ENCODE results near the gene STRN3. TPM values are rescaled to one million over a fixed set of nuclear protein-coding genes. Genes with fewer than 3 reads are reported as not detected.
A peak's percentile ranks its signal among the peaks of the same experiment; 100 is the strongest.

STRN3 gene
- total RNA-seq, 1 donor from 2014 or later: 35.0 TPM

GRCh38 chr14:31025367-31026076 is 657 bp downstream of the STRN3 start, which contains the start of gene AP4S1:
TSS of gene AP4S1 (plus strand) at chr14:31025649. CDS start at chr14:31066197, 40,548 bp downstream.
- peak; percentile 47 for ATAC-seq
- Histone ChIP-seq H3K27ac (peak within 1 kb of the TSS; percentile 97), H3K4me1 (peaks cover 22% of the 10 kb centered on the region), H3K36me3 (no peaks in the 10 kb centered on the region), H3K9me3 (no peaks in the 10 kb centered on the region), H3K4me3 (peak within 1 kb of the TSS; percentile 78), H3K27me3 (no peaks in the 10 kb centered on the region)
- DNase-seq: peak; percentile 79
- intact Hi-C loops (cut with DNase I): loop anchor here (10.0 kb wide), 1 partner anchor 49 kb away; no protein-coding TSS in a partner anchor
- TF ChIP-seq, protein P1, sequence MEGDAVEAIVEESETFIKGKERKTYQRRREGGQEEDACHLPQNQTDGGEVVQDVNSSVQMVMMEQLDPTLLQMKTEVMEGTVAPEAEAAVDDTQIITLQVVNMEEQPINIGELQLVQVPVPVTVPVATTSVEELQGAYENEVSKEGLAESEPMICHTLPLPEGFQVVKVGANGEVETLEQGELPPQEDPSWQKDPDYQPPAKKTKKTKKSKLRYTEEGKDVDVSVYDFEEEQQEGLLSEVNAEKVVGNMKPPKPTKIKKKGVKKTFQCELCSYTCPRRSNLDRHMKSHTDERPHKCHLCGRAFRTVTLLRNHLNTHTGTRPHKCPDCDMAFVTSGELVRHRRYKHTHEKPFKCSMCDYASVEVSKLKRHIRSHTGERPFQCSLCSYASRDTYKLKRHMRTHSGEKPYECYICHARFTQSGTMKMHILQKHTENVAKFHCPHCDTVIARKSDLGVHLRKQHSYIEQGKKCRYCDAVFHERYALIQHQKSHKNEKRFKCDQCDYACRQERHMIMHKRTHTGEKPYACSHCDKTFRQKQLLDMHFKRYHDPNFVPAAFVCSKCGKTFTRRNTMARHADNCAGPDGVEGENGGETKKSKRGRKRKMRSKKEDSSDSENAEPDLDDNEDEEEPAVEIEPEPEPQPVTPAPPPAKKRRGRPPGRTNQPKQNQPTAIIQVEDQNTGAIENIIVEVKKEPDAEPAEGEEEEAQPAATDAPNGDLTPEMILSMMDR (IDR thresholded peaks at IDR 0.05): no peak

DNA sequence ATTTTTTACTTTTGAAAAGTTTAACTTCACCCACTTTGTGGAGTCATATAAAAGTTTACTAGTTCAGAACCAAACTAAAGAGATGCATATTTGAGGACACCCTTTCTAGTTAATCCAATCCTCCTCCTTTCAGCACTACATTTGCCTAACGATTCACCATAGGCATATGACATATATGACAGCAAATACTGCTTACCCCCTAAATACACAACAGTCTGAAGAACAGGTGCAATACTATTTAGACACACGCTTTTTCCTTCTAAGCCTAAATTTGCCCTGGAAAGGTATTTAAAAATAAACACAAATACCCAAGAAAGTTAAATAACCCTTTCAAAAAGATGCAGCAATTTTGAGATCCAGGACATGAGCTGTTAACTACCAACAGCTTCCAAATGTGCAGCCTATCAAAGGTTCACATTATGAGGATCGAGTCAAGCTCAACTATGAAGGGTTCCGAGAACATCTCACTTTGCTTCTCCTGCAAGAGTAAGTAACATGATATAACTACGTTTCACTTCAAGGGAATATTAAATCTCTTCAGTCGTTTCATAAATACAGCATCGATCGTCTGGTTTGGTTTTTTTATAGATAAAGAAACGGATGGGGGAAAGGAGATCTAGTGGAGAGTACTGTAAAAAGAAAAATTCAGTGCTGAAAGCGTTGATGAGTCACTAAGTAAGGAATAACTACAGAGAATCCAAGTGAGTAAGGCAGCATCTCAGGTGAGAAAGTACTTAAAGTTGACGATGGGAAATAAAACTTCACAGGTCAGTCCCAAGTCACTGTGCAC is 1.4 kb downstream of the STRN3 start:
- Histone ChIP-seq H3K4me3 (peak overlapping the region; percentile 78), H3K4me1 (peaks cover 22% of the 10 kb centered on the region), H3K9me3 (no peaks in the 10 kb centered on the region), H3K27ac (peak overlapping the region; percentile 97), H3K27me3 (no peaks in the 10 kb centered on the region), H3K36me3 (no peaks in the 10 kb centered on the region)
- DNase-seq (no peak), ATAC-seq (no peak)
- intact Hi-C loops (cut with DNase I): loop anchor here (10.0 kb wide), 1 partner anchor 50 kb away; no protein-coding TSS in a partner anchor
- TF ChIP-seq, protein P1 (IDR thresholded peaks at IDR 0.05): no peak

GRCh38 chr14:31024010-31024480 is 2.1 kb downstream of the STRN3 start:
- H3K4me3 ChIP-seq: peak overlapping the region; percentile 78

GRCh38 chr14:31022386-31022785 is 3.8 kb downstream of the STRN3 start:
- DNase-seq (no peak), ATAC-seq (no peak)
- Histone ChIP-seq H3K4me1 (peaks cover 20% of the 10 kb centered on the region), H3K36me3 (peaks cover 7% of the 10 kb centered on the region), H3K9me3 (no peaks in the 10 kb centered on the region), H3K4me3 (no peak overlapping the region), H3K27ac (no peak overlapping the region), H3K27me3 (no peaks in the 10 kb centered on the region)
- intact Hi-C loops (cut with DNase I): loop anchor here (10.0 kb wide), 1 partner anchor 52 kb away; no protein-coding TSS in a partner anchor
- TF ChIP-seq, protein P1 (IDR thresholded peaks at IDR 0.05): no peak

More at GRCh38 chr14:31024010-31024480, 2.1 kb downstream of the STRN3 start:
- Histone ChIP-seq H3K4me1 (peaks cover 22% of the 10 kb centered on the region), H3K36me3 (peaks cover 4% of the 10 kb centered on the region), H3K9me3 (no peaks in the 10 kb centered on the region), H3K27me3 (no peaks in the 10 kb centered on the region), H3K27ac (peak overlapping the region; percentile 97)
- DNase-seq (no peak), ATAC-seq (no peak)
- TF ChIP-seq, protein P1 (IDR thresholded peaks at IDR 0.05): no peak
- intact Hi-C loops (cut with DNase I): loop anchor here (10.0 kb wide), 1 partner anchor 51 kb away; no protein-coding TSS in a partner anchor

GRCh38 chr14:31021576-31021949 is 4.6 kb downstream of the STRN3 start:
- Histone ChIP-seq H3K27ac (no peak overlapping the region), H3K27me3 (no peaks in the 10 kb centered on the region), H3K4me1 (peaks cover 18% of the 10 kb centered on the region), H3K9me3 (no peaks in the 10 kb centered on the region), H3K36me3 (peaks cover 7% of the 10 kb centered on the region), H3K4me3 (no peak overlapping the region)
- DNase-seq (no peak), ATAC-seq (no peak)
- intact Hi-C loops (cut with DNase I): loop anchor here (10.0 kb wide), 1 partner anchor 53 kb away; no protein-coding TSS in a partner anchor
- TF ChIP-seq, protein P1 (IDR thresholded peaks at IDR 0.05): no peak

All from upper lobe of right lung (tissue), 1 donor.